KMS-11 (cell line): ENCODE results near the gene TMEM236.

Source experiments
- H2AFZ ChIP-seq: fragments of 200-600 bp; sonication (generic); 2 replicates; pipeline ENCODE4 v1.6.1; 2016; ENCODE audit warnings: antibody characterized with exemption, mixed run types, low read depth
- H3K27ac ChIP-seq: fragments of 200-600 bp; sonication (generic); 2 replicates; pipeline ENCODE4 v1.6.1; 2016; ENCODE audit warnings: mild to moderate bottlenecking, mixed run types
- H3K27me3 ChIP-seq: fragments of 200-600 bp; sonication (generic); 2 replicates; pipeline ENCODE4 v1.6.1; 2017; ENCODE audit warnings: mild to moderate bottlenecking, low read depth, mixed run types, moderate library complexity; ENCODE audit not compliant: insufficient read depth
- H3K36me3 ChIP-seq: fragments of 200-600 bp; sonication (generic); 2 replicates; pipeline ENCODE4 v1.6.1; 2017; ENCODE audit warnings: mild to moderate bottlenecking, mixed run types; ENCODE audit not compliant: insufficient read depth
- H3K4me1 ChIP-seq: fragments of 200-600 bp; sonication (generic); 2 replicates; pipeline ENCODE4 v1.6.1; 2016; ENCODE audit warnings: mild to moderate bottlenecking, low read depth, mixed run types; ENCODE audit not compliant: poor library complexity, severe bottlenecking
- H3K4me2 ChIP-seq: fragments of 200-600 bp; sonication (generic); 2 replicates; pipeline ENCODE4 v1.7.0; 2016; ENCODE audit warnings: mild to moderate bottlenecking, mixed run types
- H3K4me3 ChIP-seq: fragments of 200-600 bp; sonication (generic); IDR thresholded peaks from 2 replicates; pipeline ENCODE4 v1.6.1; 2017; ENCODE audit warnings: low read depth, low read length, mixed read lengths; ENCODE audit not compliant: insufficient read depth
- H3K79me2 ChIP-seq: fragments of 200-600 bp; sonication (generic); 2 replicates; pipeline ENCODE4 v1.6.1; 2016; ENCODE audit warnings: low read depth, mixed run types; ENCODE audit not compliant: insufficient read depth
- H3K9ac ChIP-seq: fragments of 200-600 bp; sonication (generic); 2 replicates; pipeline ENCODE4 v1.6.1; 2016; ENCODE audit warnings: mild to moderate bottlenecking, mixed run types
- H4K20me1 ChIP-seq: fragments of 200-600 bp; sonication (generic); 2 replicates; pipeline ENCODE4 v1.6.1; 2016; ENCODE audit warnings: mild to moderate bottlenecking, mixed run types; ENCODE audit not compliant: insufficient read depth
- CTCF ChIP-seq: fragments of 200-600 bp; sonication (generic); conservative IDR thresholded peaks from 2 replicates; pipeline ENCODE4 v1.6.1; 2017; ENCODE audit warnings: low read depth, mild to moderate bottlenecking, antibody characterized with exemption, low read length, moderate library complexity, mixed read lengths

TMEM236 gene

GRCh38 chr10:17808971-17809841 is 57.2 kb downstream of the TMEM236 start, which contains the start of gene MRC1:
Gene MRC1 (plus strand): TSS chr10:17809348. CDS start chr10:17809466, 118 bp downstream.
- no peak within 1 kb of the TSS for H3K9ac ChIP-seq
- H3K27ac ChIP-seq = no peak within 1 kb of the TSS
- H3K79me2 ChIP-seq = no peaks in the 10 kb centered on the region
- no peak for TF ChIP-seq CTCF
- no peak within 1 kb of the TSS for H3K4me3 ChIP-seq
- H3K27me3 ChIP-seq = no peaks in the 10 kb centered on the region
- H2AFZ ChIP-seq = no peak within 1 kb of the TSS
- H4K20me1 ChIP-seq = no peaks in the 10 kb centered on the region
- H3K4me2 ChIP-seq = no peak within 1 kb of the TSS
- H3K36me3 ChIP-seq = no peaks in the 10 kb centered on the region
- H3K4me1 ChIP-seq = no peaks in the 10 kb centered on the region

GRCh38 chr10:17811146-17811865 is 59.3 kb downstream of the TMEM236 start:
- no peaks in the 10 kb centered on the region for H3K79me2 ChIP-seq
- no peak overlapping the region for H3K4me2 ChIP-seq
- no peak overlapping the region for H3K4me3 ChIP-seq
- no peak overlapping the region for H3K27ac ChIP-seq
- no peak overlapping the region for H3K9ac ChIP-seq
- H4K20me1 ChIP-seq = no peaks in the 10 kb centered on the region
- H3K27me3 ChIP-seq = no peaks in the 10 kb centered on the region
- no peak for TF ChIP-seq CTCF
- H2AFZ ChIP-seq = no peak overlapping the region
- H3K36me3 ChIP-seq = no peaks in the 10 kb centered on the region
- no peaks in the 10 kb centered on the region for H3K4me1 ChIP-seq

GRCh38 chr10:17814973-17815372 is 63.0 kb downstream of the TMEM236 start:
- no peak for TF ChIP-seq CTCF

GRCh38 chr10:17816199-17816598 is 64.2 kb downstream of the TMEM236 start:
- H3K36me3 ChIP-seq = no peaks in the 10 kb centered on the region
- H2AFZ ChIP-seq = no peak overlapping the region
- H3K4me2 ChIP-seq = no peak overlapping the region
- no peak overlapping the region for H3K27ac ChIP-seq
- H3K9ac ChIP-seq = no peak overlapping the region
- no peaks in the 10 kb centered on the region for H4K20me1 ChIP-seq
- no peak overlapping the region for H3K4me3 ChIP-seq
- TF ChIP-seq CTCF = no peak
- no peaks in the 10 kb centered on the region for H3K79me2 ChIP-seq
- H3K27me3 ChIP-seq = no peaks in the 10 kb centered on the region
- H3K4me1 ChIP-seq = no peaks in the 10 kb centered on the region

More at GRCh38 chr10:17814973-17815372, 63.0 kb downstream of the TMEM236 start:
- no peak overlapping the region for H3K27ac ChIP-seq
- H2AFZ ChIP-seq = no peak overlapping the region
- H3K4me1 ChIP-seq = no peaks in the 10 kb centered on the region
- no peaks in the 10 kb centered on the region for H3K27me3 ChIP-seq
- H3K4me2 ChIP-seq = no peak overlapping the region
- no peaks in the 10 kb centered on the region for H3K79me2 ChIP-seq
- no peak overlapping the region for H3K4me3 ChIP-seq
- no peaks in the 10 kb centered on the region for H3K36me3 ChIP-seq
- H3K9ac ChIP-seq = no peak overlapping the region
- no peaks in the 10 kb centered on the region for H4K20me1 ChIP-seq
